ENCODE results near the gene VCAN. TPM values are rescaled to one million over a fixed set of nuclear protein-coding genes. Genes with fewer than 3 reads are reported as not detected.
A peak's percentile ranks its signal among the peaks of the same experiment; 100 is the strongest.

The VCAN gene
- total RNA-seq, 1 donor from 2014 or later, result 178 TPM

DNA sequence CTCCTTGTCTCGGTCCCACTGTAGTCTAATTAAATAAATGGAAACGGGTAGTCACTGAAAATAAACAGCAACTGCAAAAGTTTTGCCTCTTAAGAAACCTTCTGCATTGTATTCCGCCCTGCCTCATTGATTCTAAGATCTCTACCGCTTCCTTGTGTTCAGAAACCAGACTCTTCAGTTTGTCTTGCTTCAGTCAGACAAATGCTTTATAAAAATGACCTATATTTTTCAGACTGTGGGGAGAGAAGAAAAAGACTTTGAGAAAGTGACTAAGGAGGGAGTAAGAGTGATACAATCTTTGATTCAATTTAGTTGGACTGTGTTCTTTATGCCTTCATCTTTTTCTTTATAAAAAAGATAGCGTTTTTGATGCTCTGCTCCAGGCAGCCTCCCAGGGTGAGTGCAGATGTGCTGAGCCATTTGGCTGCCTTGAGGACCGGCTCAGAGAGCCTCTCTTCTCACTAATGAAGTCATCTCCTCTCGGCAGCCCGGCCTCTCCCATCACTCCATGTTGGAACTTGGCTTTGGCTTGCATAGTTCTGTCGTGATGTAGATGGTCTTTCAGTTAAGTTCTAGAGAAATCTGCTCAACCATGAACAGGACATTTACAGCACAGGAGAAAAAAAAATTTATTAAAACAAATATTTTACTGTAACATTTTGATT, 4.0 kb upstream of the VCAN start:
- Histone ChIP-seq H3K4me3 (ENCODE audit: low read depth, low read length) (no peak overlapping the region), H3K27me3 (ENCODE audit: control insufficient read depth, insufficient read depth, low read length) (no peaks in the 10 kb centered on the region), H3K36me3 (ENCODE audit: control insufficient read depth, insufficient read depth, low read length) (no peaks in the 10 kb centered on the region)
- TF ChIP-seq, protein P1, sequence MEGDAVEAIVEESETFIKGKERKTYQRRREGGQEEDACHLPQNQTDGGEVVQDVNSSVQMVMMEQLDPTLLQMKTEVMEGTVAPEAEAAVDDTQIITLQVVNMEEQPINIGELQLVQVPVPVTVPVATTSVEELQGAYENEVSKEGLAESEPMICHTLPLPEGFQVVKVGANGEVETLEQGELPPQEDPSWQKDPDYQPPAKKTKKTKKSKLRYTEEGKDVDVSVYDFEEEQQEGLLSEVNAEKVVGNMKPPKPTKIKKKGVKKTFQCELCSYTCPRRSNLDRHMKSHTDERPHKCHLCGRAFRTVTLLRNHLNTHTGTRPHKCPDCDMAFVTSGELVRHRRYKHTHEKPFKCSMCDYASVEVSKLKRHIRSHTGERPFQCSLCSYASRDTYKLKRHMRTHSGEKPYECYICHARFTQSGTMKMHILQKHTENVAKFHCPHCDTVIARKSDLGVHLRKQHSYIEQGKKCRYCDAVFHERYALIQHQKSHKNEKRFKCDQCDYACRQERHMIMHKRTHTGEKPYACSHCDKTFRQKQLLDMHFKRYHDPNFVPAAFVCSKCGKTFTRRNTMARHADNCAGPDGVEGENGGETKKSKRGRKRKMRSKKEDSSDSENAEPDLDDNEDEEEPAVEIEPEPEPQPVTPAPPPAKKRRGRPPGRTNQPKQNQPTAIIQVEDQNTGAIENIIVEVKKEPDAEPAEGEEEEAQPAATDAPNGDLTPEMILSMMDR (IDR thresholded peaks at IDR 0.05; ENCODE audit: insufficient read depth, low read length, poor library complexity, severe bottlenecking), result no peak
- DNase-seq (ENCODE audit: low read depth), result no peak

DNA sequence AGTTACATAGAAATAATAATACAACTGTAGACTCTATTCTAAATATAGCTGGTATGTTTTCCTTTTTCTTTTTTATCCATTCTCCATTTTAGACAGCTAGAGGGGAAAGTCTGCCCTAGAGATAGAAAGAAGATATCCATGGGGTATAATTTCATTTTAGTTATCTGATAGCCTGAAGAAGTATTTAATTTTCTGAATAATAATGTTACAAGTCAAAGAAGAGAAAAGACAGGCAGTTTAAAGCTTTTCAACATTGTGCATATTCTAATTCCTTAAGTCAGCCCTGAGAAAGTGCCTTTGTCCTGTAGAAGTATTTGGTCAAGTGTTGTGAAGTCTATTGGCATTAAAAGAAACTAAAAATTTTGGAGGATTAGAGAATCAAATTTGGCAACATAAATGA, 2.5 kb upstream of the VCAN start:
- DNase-seq (ENCODE audit: low read depth), result no peak
- Histone ChIP-seq H3K27me3 (ENCODE audit: control insufficient read depth, insufficient read depth, low read length) (no peaks in the 10 kb centered on the region), H3K4me3 (ENCODE audit: low read depth, low read length) (no peak overlapping the region), H3K36me3 (ENCODE audit: control insufficient read depth, insufficient read depth, low read length) (peaks cover 4% of the 10 kb centered on the region)
- TF ChIP-seq, protein P1 (IDR thresholded peaks at IDR 0.05; ENCODE audit: insufficient read depth, low read length, poor library complexity, severe bottlenecking), result no peak

DNA sequence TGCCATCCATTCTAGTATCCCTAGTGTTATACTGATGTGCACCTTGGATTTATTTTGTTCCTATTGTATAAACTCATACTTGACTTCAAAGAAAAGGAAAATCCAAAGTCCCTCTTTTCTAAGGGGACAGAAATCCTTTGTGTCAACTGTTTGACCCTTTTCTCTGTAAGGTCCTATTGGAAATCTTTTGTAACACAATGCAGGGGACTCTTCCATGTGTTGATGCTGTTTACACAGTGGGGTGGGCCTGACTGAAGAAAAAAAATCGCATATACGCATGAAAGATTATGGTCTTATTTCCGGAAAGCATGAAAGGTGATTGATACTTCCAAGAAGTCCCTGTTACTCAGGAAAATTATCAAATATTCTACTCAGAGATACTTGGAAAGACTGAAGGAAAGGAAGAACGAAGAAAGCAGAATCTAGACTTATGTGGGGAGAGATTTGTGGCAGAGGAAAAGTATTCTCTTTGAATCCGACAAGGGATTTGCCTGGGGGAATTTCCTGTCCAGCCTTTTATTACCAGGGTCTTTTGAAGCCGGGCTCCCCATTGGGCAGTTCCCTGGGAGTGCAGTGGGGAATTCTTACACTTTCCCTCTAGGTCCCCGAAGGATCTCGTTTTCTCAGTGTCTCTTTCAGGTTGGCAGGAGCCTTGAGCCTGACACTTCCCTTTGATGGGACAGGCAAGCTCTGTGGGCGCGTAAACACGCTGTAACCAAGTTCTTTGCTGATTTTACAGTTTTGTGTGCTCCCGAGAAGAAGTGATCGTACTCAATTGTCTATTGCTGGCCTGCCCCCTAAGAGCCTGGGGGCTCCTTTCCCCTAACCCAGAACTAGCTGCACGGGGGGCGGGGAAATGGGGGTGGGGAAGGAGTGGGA, 779 bp upstream of the VCAN start:
- no peak for DNase-seq (ENCODE audit: low read depth)
- H3K4me3 ChIP-seq (ENCODE audit: low read depth, low read length), result peak overlapping the region; percentile 96
- H3K36me3 ChIP-seq (ENCODE audit: control insufficient read depth, insufficient read depth, low read length), result peaks cover 4% of the 10 kb centered on the region
- no peaks in the 10 kb centered on the region for H3K27me3 ChIP-seq (ENCODE audit: control insufficient read depth, insufficient read depth, low read length)
- TF ChIP-seq, protein P1 (IDR thresholded peaks at IDR 0.05; ENCODE audit: insufficient read depth, low read length, poor library complexity, severe bottlenecking), result no peak

DNA sequence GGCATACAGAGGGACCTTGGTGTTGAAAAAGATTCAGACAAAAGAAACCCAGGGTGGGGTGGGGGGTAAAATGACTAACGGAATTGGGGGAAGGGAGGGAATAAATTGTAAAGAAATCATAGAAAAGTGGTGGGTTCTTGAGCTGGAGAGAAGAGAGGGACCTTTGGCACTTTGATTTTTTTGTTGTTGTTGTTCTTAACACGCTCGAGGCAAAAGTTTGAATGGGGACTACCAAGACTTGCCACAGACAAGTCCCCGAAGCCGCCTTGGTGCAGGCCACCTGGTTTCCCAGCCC, 616 bp downstream of the VCAN start:
- Histone ChIP-seq H3K27me3 (ENCODE audit: control insufficient read depth, insufficient read depth, low read length) (no peaks in the 10 kb centered on the region), H3K4me3 (ENCODE audit: low read depth, low read length) (peak overlapping the region; percentile 96), H3K36me3 (ENCODE audit: control insufficient read depth, insufficient read depth, low read length) (peaks cover 4% of the 10 kb centered on the region)
- TF ChIP-seq, protein P1 (IDR thresholded peaks at IDR 0.05; ENCODE audit: insufficient read depth, low read length, poor library complexity, severe bottlenecking), result no peak
- no peak for DNase-seq (ENCODE audit: low read depth)

DNA sequence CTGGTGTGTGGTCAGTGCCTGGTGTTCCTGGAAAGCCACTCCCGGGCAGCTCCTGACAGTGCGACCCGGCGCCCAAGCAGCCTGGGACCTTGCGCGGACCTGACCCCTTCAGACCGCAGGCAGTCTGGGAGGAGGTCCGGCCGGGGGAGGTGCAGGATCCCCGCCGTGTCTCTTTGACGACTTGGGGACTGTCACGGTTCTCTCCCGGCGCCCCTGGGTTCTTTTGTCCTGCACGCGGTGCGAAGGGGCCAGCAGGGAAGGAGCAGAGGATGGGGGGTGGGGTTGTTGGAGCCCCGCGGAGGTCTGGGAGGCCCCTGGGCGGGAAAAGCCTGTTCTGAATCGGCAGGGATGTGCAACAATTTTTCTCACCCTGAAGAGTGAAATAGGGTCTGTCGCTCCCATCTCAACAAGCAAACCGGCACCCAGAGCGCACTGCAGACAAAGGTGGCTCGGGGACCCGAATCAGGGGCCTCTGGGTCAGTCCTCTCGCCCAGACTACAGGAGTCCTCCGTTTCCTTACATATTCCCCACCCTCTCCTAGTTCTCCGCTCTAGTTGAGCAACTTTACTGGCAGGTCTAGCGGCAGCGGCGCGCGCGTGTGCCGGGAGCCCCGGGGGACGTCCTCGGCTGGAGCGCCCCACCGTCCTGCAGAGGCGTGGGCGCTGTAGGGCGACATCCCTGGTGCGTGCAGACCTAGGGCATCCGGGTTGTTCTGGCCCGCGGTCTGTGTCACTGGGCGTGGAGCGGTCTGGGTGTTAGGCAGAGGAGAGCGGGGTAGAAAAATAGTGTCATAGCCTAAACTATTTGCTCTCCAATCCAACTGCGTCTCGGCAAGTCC, 1.2 kb downstream of the VCAN start:
- Histone ChIP-seq H3K36me3 (ENCODE audit: control insufficient read depth, insufficient read depth, low read length) (peaks cover 4% of the 10 kb centered on the region), H3K4me3 (ENCODE audit: low read depth, low read length) (peak overlapping the region; percentile 96), H3K27me3 (ENCODE audit: control insufficient read depth, insufficient read depth, low read length) (no peaks in the 10 kb centered on the region)
- TF ChIP-seq, protein P1 (IDR thresholded peaks at IDR 0.05; ENCODE audit: insufficient read depth, low read length, poor library complexity, severe bottlenecking), result no peak
- DNase-seq (ENCODE audit: low read depth), result no peak
